Mesothelial cell of epicardium (in vitro differentiated cells): ENCODE results near the gene CELSR2. TPM values are rescaled to one million over a fixed set of nuclear protein-coding genes. Genes with fewer than 3 reads are reported as not detected.

Experiments used
- DNase-seq, 2 experiments: peaks; one replicate each; pipeline ENCODE4 v3.0.0; 2021; ENCODE audit warnings: low spot score in 2 of 2; ENCODE audit not compliant: unreplicated experiment in 2 of 2
- H3K27ac Mint-ChIP-seq: 2 replicates; pipeline ENCODE4 v1.8.0; 2021; ENCODE audit warnings: mixed read lengths
- H3K27me3 Mint-ChIP-seq: 2 replicates; pipeline ENCODE4 v1.8.0; 2021; ENCODE audit warnings: low read depth, mixed read lengths
- H3K36me3 Mint-ChIP-seq: 2 replicates; pipeline ENCODE4 v1.8.0; 2021; ENCODE audit warnings: mixed read lengths
- H3K4me1 Mint-ChIP-seq: 2 replicates; pipeline ENCODE4 v1.8.0; 2021; ENCODE audit warnings: mixed read lengths
- H3K4me3 Mint-ChIP-seq: 2 replicates; pipeline ENCODE4 v1.8.0; 2021; ENCODE audit warnings: mild to moderate bottlenecking, moderate library complexity, mixed read lengths
- H3K9me3 Mint-ChIP-seq: 2 replicates; pipeline ENCODE4 v1.8.0; 2021; ENCODE audit warnings: mixed read lengths
- total RNA-seq: library from RNA; stranded (reverse); gene quantifications from 3 replicates; pipeline ENCODE4 v1.2.1, GENCODE V29; 2021
- TF ChIP-seq, protein P1 (sequence below): fragments of 200-600 bp; sonication (generic); IDR thresholded peaks from one replicate; pipeline ENCODE4 v1.5.0; 2021; ENCODE audit warnings: antibody characterized with exemption; ENCODE audit not compliant: unreplicated experiment

CELSR2 gene
- total RNA-seq, 1 donor from 2014 or later, result 27.1 TPM

DNA sequence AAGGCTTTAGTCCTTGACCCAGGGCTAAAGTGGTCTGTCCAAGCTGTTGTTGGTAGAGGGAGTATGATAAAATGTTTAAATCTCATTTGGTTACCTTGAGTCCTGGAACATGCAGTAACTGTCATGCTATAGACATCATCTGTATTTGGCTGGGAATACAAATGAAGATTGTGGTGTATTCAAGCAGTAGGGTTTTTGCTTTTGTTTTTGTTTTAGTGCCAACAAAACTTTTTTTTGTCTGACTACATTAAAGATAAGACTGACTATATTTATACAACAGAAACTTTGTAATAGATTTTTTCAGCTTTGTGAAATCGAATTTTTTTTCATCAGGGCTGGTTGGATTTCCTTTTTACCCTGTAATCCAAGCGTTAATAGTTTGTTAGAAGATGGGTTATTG is 43.0 kb upstream of the CELSR2 start:
- H3K4me1 Mint-ChIP-seq, result no peaks in the 10 kb centered on the region
- H3K36me3 Mint-ChIP-seq, result no peaks in the 10 kb centered on the region
- H3K9me3 Mint-ChIP-seq, result no peaks in the 10 kb centered on the region
- H3K27ac Mint-ChIP-seq, result no peak overlapping the region
- TF ChIP-seq, protein P1, sequence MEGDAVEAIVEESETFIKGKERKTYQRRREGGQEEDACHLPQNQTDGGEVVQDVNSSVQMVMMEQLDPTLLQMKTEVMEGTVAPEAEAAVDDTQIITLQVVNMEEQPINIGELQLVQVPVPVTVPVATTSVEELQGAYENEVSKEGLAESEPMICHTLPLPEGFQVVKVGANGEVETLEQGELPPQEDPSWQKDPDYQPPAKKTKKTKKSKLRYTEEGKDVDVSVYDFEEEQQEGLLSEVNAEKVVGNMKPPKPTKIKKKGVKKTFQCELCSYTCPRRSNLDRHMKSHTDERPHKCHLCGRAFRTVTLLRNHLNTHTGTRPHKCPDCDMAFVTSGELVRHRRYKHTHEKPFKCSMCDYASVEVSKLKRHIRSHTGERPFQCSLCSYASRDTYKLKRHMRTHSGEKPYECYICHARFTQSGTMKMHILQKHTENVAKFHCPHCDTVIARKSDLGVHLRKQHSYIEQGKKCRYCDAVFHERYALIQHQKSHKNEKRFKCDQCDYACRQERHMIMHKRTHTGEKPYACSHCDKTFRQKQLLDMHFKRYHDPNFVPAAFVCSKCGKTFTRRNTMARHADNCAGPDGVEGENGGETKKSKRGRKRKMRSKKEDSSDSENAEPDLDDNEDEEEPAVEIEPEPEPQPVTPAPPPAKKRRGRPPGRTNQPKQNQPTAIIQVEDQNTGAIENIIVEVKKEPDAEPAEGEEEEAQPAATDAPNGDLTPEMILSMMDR, result no peak
- DNase-seq, result no peak
- H3K27me3 Mint-ChIP-seq, result peaks cover 2% of the 10 kb centered on the region
- no peak overlapping the region for H3K4me3 Mint-ChIP-seq

DNA sequence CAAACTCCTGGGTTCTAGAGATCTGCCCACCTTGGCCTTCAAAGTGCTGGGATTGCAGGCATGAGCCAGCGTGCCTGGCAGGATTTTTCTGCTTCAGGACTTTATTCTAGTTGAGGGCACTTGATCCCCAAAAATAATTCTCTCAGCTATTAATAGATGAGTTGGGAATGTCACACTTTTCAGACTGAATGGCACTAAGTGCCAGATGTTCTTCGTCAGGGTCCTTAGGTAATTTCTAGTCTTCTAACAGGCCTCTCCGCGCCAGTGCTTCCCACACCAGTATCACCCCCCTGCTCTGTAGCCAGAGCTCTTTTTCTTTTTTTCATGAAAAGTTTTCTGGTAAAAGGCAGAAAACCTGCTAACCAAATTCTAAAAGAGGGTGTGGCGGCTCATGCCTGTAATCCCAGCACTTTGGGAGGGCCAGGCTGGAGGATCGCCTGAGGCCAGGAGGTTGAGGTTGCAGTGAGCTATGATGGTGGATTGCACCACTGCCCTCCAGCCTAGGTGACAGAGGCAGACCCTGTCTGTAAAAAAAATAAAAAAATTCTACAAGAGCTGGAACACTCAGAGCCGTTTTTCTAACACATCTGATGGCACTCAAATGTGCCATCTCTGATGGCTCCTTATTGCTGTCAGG is 41.8 kb upstream of the CELSR2 start:
- Mint-ChIP-seq H3K27me3 (peaks cover 2% of the 10 kb centered on the region), H3K4me1 (no peaks in the 10 kb centered on the region), H3K36me3 (no peaks in the 10 kb centered on the region), H3K27ac (no peak overlapping the region), H3K4me3 (no peak overlapping the region), H3K9me3 (no peaks in the 10 kb centered on the region)
- DNase-seq, result no peak
- TF ChIP-seq, protein P1, result no peak

DNA sequence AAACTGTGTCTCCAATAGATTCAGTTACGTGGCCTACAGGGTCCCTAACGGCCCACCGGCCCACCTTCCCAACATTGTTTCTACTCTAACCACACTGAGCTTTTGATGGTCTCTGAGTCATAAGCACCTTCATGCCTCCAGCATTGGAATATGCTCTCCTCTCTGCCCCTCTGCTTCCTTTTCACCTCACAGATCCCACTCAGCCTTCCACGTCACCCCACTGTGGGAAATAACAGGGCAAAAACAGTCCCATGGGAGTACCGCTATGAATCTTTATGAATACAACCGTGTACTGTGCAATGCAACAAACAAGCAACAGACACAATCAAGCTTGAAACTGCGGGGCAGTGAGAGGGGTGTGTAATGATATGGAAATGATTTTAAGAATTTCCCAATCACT is 40.9 kb upstream of the CELSR2 start:
- no peak for DNase-seq
- H3K4me3 Mint-ChIP-seq, result no peak overlapping the region

GRCh38 chr1:109208836-109209463 is 40.4 kb upstream of the CELSR2 start:
- Mint-ChIP-seq H3K4me1 (no peaks in the 10 kb centered on the region), H3K27me3 (peaks cover 2% of the 10 kb centered on the region), H3K4me3 (no peak overlapping the region), H3K36me3 (no peaks in the 10 kb centered on the region), H3K27ac (no peak overlapping the region), H3K9me3 (no peaks in the 10 kb centered on the region)
- TF ChIP-seq, protein P1, result no peak
- no peak for DNase-seq

More for the DNA sequence above, 40.9 kb upstream of the CELSR2 start:
- Mint-ChIP-seq H3K4me1 (no peaks in the 10 kb centered on the region), H3K9me3 (no peaks in the 10 kb centered on the region), H3K27me3 (peaks cover 2% of the 10 kb centered on the region), H3K27ac (no peak overlapping the region), H3K36me3 (no peaks in the 10 kb centered on the region)
- TF ChIP-seq, protein P1, result no peak

- Mint-ChIP-seq H3K9me3 (no peaks in the 10 kb centered on the region), H3K4me3 (no peak overlapping the region), H3K36me3 (no peaks in the 10 kb centered on the region), H3K27me3 (peaks cover 2% of the 10 kb centered on the region), H3K27ac (no peak overlapping the region), H3K4me1 (peaks cover 7% of the 10 kb centered on the region)
- TF ChIP-seq, protein P1, result no peak
- DNase-seq, result no peak
Observed at GRCh38 chr1:109210058-109210457, 39.3 kb upstream of the CELSR2 start.
